ENCODE data around the gene FANCE. TPM values are rescaled to one million over a fixed set of nuclear protein-coding genes. Genes with fewer than 3 reads are reported as not detected.

Gene FANCE
- total and polyA plus RNA-seq, 9 of the 15 experiments (the other 6 are each of a cell fraction or from before 2014, with no cell fraction given) = 5.7 to 30.2 (median 17.0) TPM

GRCh38 chr6:35468181-35468979 is 16.2 kb downstream of the FANCE start, which contains the start of gene RPL10A (continued):
- TF ChIP-seq BCLAF1 (IDR thresholded peaks at IDR 0.05; ENCODE audit: borderline replicate concordance in 1 of 2, control insufficient read depth in 1 of 2, low read depth in 2 of 2, low read length in 1 of 2) = no peak
- no peak; the same call in 1 of the 2 replicates for TF ChIP-seq ZNF239 (CRISPR knock-in tag; IDR thresholded peaks at IDR 0.05)
- TF ChIP-seq MTA3 (IDR thresholded peaks at IDR 0.05; ENCODE audit: borderline replicate concordance) = peak; percentile 97
- TF ChIP-seq ZBTB7A (IDR thresholded peaks at IDR 0.05; ENCODE audit: borderline replicate concordance, control insufficient read depth, low read depth, low read length) = peak; percentile 94
- TF ChIP-seq BMI1 (IDR thresholded peaks at IDR 0.05; ENCODE audit: low read length) = no peak; the same call in 1 of the 2 replicates
- peak; percentile 82 for TF ChIP-seq FIP1L1 (IDR thresholded peaks at IDR 0.05; ENCODE audit: low read depth, low read length, poor library complexity, severe bottlenecking)
- peak; percentile 58 for TF ChIP-seq SOX6 (IDR thresholded peaks at IDR 0.05)
- no peak for TF ChIP-seq ZFP30 (CRISPR knock-in tag; IDR thresholded peaks at IDR 0.05; ENCODE audit: borderline replicate concordance)
- peak; percentile 98 for TF ChIP-seq ZHX1 (conservative IDR thresholded peaks at IDR 0.05; ENCODE audit: low read length)
- TF ChIP-seq, protein P1, sequence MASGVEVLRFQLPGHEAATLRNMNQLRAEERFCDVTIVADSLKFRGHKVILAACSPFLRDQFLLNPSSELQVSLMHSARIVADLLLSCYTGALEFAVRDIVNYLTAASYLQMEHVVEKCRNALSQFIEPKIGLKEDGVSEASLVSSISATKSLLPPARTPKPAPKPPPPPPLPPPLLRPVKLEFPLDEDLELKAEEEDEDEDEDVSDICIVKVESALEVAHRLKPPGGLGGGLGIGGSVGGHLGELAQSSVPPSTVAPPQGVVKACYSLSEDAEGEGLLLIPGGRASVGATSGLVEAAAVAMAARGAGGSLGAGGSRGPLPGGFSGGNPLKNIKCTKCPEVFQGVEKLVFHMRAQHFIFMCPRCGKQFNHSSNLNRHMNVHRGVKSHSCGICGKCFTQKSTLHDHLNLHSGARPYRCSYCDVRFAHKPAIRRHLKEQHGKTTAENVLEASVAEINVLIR (CRISPR knock-in tag; IDR thresholded peaks at IDR 0.05) = no peak
- peak; percentile 49; the same call in 1 of the 2 replicates for TF ChIP-seq E2F3 (CRISPR knock-in tag; IDR thresholded peaks at IDR 0.05)
- no peak for TF ChIP-seq MCM5 (IDR thresholded peaks at IDR 0.05; ENCODE audit: low read depth)
- TF ChIP-seq, protein P2, sequence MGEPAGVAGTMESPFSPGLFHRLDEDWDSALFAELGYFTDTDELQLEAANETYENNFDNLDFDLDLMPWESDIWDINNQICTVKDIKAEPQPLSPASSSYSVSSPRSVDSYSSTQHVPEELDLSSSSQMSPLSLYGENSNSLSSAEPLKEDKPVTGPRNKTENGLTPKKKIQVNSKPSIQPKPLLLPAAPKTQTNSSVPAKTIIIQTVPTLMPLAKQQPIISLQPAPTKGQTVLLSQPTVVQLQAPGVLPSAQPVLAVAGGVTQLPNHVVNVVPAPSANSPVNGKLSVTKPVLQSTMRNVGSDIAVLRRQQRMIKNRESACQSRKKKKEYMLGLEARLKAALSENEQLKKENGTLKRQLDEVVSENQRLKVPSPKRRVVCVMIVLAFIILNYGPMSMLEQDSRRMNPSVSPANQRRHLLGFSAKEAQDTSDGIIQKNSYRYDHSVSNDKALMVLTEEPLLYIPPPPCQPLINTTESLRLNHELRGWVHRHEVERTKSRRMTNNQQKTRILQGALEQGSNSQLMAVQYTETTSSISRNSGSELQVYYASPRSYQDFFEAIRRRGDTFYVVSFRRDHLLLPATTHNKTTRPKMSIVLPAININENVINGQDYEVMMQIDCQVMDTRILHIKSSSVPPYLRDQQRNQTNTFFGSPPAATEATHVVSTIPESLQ (CRISPR knock-in tag; IDR thresholded peaks at IDR 0.05) = peak; percentile 99
- TF ChIP-seq RBM22 (IDR thresholded peaks at IDR 0.05; ENCODE audit: low read depth, low read length, poor library complexity, severe bottlenecking) = peak; percentile 97
- TF ChIP-seq MBD2 (IDR thresholded peaks at IDR 0.05; ENCODE audit: borderline replicate concordance, low read depth) = peak; percentile 91
- TF ChIP-seq SRSF7 (optimal IDR thresholded peaks at IDR 0.05; ENCODE audit: low read depth, low read length) = no peak
- no peak for TF ChIP-seq PRMT5 (CRISPR knock-in tag; IDR thresholded peaks at IDR 0.05)
- peak; percentile 63; the same call in 1 of the 2 replicates for TF ChIP-seq ZNF24 (IDR thresholded peaks at IDR 0.05)
- no peak for TF ChIP-seq ZNF561 (CRISPR knock-in tag; conservative IDR thresholded peaks at IDR 0.05)
